BLaER1 (cell line): ENCODE data around the gene TOGARAM1.

Experiments
- H3K27ac ChIP-seq: shearing (Covaris generic); formaldehyde crosslinking; 2 replicates; pipeline ENCODE4 v1.8.1; 2022
- H3K27me3 ChIP-seq: shearing (Covaris generic); formaldehyde crosslinking; 2 replicates; pipeline ENCODE4 v1.8.1; 2022
- H3K36me3 ChIP-seq: shearing (Covaris generic); formaldehyde crosslinking; 2 replicates; pipeline ENCODE4 v1.8.1; 2022
- H3K4me1 ChIP-seq: shearing (Covaris generic); formaldehyde crosslinking; 2 replicates; pipeline ENCODE4 v1.8.1; 2022
- H3K4me2 ChIP-seq: shearing (Covaris generic); formaldehyde crosslinking; 2 replicates; pipeline ENCODE4 v1.8.1; 2022
- H3K4me3 ChIP-seq: shearing (Covaris generic); formaldehyde crosslinking; 2 replicates; pipeline ENCODE4 v1.8.1; 2022
- H3K9ac ChIP-seq: shearing (Covaris generic); formaldehyde crosslinking; 2 replicates; pipeline ENCODE4 v1.8.1; 2022
- H3K9me3 ChIP-seq: shearing (Covaris generic); formaldehyde crosslinking; 2 replicates; pipeline ENCODE4 v1.8.1; 2022
- H4K20me1 ChIP-seq: shearing (Covaris generic); formaldehyde crosslinking; 2 replicates; pipeline ENCODE4 v1.8.1; 2022
- Cebpa-rat ChIP-seq: shearing (Covaris generic); IDR thresholded peaks from 2 replicates; pipeline ENCODE4 v1.8.1; 2022

TOGARAM1 gene

DNA sequence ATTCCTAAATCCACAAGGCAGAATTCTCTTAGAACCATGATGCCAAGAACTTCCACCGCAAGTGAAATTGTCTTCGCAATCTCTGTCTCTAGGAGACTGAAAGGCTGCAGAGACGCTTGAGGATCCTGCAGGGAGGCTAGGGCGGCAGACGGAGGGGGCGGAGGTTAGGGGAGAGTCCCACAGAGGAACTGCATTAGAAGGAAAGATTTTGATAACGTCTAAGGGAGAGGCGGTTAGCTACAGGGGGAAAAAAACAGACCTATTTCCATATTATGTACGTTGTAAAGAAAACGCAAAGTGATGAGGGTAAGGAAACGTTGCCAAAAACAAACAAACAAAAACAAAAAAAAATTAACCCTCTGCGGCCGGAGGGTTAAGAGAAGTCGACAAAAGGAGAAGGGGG is 838 bp upstream of the TOGARAM1 start:
- Histone ChIP-seq H3K9me3 (peaks cover 37% of the 10 kb centered on the region), H3K27ac (peak overlapping the region; percentile 77), H3K36me3 (peaks cover 12% of the 10 kb centered on the region), H3K27me3 (no peaks in the 10 kb centered on the region), H3K4me2 (peak overlapping the region; percentile 92), H3K4me1 (peaks cover 43% of the 10 kb centered on the region), H3K4me3 (peak overlapping the region; percentile 77), H4K20me1 (peaks cover 30% of the 10 kb centered on the region), H3K9ac (peak overlapping the region; percentile 84)
- TF ChIP-seq Cebpa-rat = no peak

DNA sequence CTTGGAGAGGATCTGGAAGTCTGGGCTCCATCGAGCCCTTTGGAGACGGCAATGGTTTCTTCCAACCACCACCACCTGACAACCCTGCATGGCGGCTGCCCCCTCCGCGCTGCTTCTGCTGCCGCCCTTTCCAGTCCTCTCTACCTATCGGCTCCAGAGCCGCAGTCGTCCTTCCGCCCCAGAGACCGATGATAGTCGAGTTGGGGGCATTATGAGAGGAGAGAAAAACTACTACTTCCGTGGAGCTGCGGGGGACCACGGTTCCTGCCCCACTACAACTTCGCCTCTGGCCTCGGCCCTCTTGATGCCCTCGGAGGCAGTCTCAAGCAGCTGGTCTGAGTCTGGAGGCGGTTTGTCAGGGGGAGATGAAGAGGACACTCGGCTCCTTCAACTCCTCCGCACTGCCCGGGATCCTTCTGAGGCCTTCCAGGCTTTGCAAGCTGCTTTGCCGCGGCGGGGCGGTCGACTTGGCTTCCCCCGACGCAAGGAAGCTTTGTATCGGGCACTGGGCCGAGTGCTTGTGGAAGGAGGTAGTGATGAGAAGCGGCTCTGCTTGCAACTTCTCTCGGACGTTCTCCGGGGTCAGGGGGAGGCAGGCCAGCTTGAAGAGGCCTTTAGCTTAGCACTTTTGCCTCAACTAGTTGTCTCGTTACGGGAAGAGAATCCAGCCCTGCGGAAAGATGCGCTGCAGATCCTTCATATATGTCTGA is 499 bp downstream of the TOGARAM1 start:
- H3K9ac ChIP-seq = peak overlapping the region; percentile 72
- H3K9me3 ChIP-seq = peaks cover 51% of the 10 kb centered on the region
- H3K27me3 ChIP-seq = no peaks in the 10 kb centered on the region
- H3K36me3 ChIP-seq = peaks cover 13% of the 10 kb centered on the region; the same call in 1 of the 2 replicates
- H3K4me1 ChIP-seq = peaks cover 56% of the 10 kb centered on the region
- H3K4me3 ChIP-seq = peak overlapping the region; percentile 77
- peaks cover 20% of the 10 kb centered on the region for H4K20me1 ChIP-seq
- H3K4me2 ChIP-seq = peak overlapping the region; percentile 92
- TF ChIP-seq Cebpa-rat = no peak
- peak overlapping the region; percentile 74 for H3K27ac ChIP-seq

DNA sequence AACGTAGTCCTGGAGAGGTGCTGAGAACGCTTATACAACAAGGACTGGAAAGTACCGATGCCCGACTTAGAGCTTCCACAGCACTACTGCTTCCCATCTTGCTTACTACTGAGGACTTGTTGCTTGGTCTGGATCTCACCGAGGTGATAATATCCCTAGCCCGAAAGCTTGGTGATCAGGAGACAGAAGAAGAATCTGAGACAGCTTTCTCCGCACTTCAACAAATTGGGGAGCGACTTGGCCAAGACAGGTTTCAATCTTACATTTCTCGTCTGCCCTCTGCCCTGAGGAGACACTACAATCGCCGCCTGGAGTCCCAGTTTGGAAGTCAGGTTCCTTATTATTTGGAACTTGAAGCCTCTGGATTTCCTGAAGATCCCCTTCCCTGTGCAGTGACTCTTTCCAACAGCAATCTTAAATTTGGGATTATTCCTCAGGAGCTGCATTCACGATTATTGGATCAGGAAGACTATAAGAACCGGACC is 1.1 kb downstream of the TOGARAM1 start:
- peaks cover 13% of the 10 kb centered on the region; the same call in 1 of the 2 replicates for H3K36me3 ChIP-seq
- H4K20me1 ChIP-seq = peaks cover 16% of the 10 kb centered on the region
- peaks cover 57% of the 10 kb centered on the region for H3K9me3 ChIP-seq
- peak overlapping the region; percentile 92 for H3K4me2 ChIP-seq
- H3K9ac ChIP-seq = no peak overlapping the region
- H3K27me3 ChIP-seq = no peaks in the 10 kb centered on the region
- H3K4me3 ChIP-seq = peak overlapping the region; percentile 77
- no peak overlapping the region for H3K27ac ChIP-seq
- TF ChIP-seq Cebpa-rat = no peak
- H3K4me1 ChIP-seq = peaks cover 59% of the 10 kb centered on the region

DNA sequence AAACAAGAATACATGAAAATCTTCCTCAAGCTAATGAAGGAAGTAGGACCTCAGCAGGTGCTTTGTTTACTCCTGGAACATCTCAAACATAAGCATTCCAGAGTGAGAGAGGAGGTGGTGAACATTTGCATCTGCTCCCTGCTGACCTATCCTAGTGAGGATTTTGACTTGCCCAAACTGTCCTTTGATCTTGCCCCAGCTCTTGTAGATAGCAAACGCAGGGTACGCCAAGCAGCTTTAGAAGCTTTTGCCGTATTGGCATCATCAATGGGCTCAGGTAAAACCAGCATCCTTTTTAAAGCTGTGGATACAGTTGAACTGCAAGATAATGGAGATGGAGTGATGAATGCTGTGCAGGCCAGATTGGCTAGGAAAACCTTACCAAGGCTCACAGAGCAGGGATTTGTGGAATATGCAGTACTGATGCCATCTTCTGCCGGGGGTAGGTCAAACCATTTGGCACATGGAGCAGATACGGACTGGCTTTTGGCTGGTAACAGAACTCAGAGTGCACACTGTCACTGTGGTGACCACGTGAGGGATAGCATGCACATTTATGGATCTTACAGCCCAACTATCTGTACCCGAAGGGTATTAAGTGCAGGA is 1.9 kb downstream of the TOGARAM1 start:
- no peak for TF ChIP-seq Cebpa-rat
- Histone ChIP-seq H3K36me3 (peaks cover 18% of the 10 kb centered on the region; the same call in 1 of the 2 replicates), H3K27ac (no peak overlapping the region), H3K4me3 (peak overlapping the region; percentile 77), H3K9me3 (peaks cover 65% of the 10 kb centered on the region), H3K4me2 (peak overlapping the region; percentile 92), H4K20me1 (peaks cover 14% of the 10 kb centered on the region), H3K9ac (no peak overlapping the region), H3K27me3 (no peaks in the 10 kb centered on the region), H3K4me1 (peaks cover 59% of the 10 kb centered on the region)

DNA sequence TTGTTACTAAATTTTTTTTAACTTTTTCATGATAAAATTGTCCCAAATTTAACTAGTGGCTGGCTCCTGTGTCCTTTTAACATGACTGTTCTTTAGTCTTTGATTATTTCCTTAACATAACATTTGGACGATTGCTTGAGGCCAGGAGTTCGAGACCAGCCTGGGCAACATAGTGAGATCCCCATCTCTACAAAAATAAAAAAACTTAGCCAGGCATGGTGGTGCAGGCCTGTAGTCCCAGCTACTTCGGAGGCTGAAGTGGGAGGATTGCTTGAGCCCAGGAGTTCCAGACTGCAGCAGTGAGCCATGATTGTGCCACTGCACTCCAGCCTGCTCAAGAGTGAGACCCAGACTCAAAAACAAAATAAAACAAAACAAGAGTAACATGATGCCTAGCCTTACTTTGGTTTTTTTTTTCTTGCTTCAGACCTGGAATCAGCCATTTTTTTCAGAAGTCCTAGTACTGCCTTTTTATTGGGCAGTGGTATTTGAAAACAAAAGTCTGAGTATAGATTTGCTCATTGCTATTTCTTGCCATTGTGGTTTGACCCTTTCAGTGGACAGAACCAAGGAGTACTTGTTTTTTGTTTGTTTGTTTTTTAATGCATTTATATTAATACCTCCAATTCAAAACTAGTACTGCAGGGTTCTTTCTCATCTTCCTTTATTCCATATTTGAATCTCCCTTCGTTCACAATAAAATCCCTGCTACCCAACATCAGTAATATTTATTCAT is 4.8 kb downstream of the TOGARAM1 start:
- H3K9me3 ChIP-seq = peaks cover 92% of the 10 kb centered on the region
- peak overlapping the region; percentile 57 for H3K4me2 ChIP-seq
- no peaks in the 10 kb centered on the region for H4K20me1 ChIP-seq
- no peak overlapping the region for H3K27ac ChIP-seq
- H3K9ac ChIP-seq = no peak overlapping the region
- TF ChIP-seq Cebpa-rat = no peak
- H3K36me3 ChIP-seq = peaks cover 28% of the 10 kb centered on the region; the same call in 1 of the 2 replicates
- peaks cover 40% of the 10 kb centered on the region for H3K4me1 ChIP-seq
- H3K4me3 ChIP-seq = peak overlapping the region; percentile 38; the same call in 1 of the 2 replicates
- H3K27me3 ChIP-seq = no peaks in the 10 kb centered on the region

DNA sequence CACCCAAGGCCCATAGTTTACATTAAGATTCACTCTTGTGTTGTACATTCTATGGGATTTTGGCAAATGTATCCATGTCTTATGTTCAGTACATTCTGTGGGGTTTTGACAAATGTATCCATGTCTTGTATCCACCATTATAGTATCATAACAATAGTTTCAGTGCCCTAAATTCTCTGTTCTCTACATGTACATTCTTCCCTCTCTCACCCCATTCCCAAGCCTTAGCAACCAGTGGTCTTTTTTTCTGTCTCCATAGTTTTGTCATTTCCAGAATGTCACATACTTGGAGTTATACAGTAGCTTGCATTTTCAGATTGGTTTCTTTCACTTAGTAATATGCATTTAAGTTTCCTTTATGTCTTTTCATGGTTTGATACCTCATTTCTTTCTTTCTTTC is 6.7 kb downstream of the TOGARAM1 start:
- peaks cover 82% of the 10 kb centered on the region for H3K9me3 ChIP-seq
- H3K36me3 ChIP-seq = peaks cover 29% of the 10 kb centered on the region; the same call in 1 of the 2 replicates
- H3K4me3 ChIP-seq = no peak overlapping the region
- no peak overlapping the region for H3K9ac ChIP-seq
- H3K4me2 ChIP-seq = no peak overlapping the region
- H3K27ac ChIP-seq = no peak overlapping the region
- no peaks in the 10 kb centered on the region for H3K27me3 ChIP-seq
- H3K4me1 ChIP-seq = peaks cover 30% of the 10 kb centered on the region
- H4K20me1 ChIP-seq = no peaks in the 10 kb centered on the region
- no peak for TF ChIP-seq Cebpa-rat

DNA sequence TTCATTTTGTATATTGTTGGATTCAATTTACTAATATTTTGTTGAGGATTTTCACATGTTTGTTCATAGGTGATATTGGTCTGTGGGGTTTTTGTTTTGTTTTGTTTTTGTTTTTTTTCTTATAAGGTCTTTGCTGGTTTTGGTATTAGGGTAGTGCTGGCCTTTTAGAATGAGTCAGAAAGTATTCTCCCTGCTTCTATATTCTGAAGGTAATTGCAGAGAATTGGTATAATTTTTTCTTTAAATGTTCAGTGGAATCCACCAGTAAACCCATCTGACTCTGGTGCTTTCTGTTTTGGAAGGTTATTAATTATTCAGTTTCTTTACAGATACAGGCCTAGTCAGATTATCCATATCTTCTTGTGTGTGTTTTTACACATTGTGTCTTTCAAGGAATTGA is 8.9 kb downstream of the TOGARAM1 start:
- H3K27ac ChIP-seq = no peak overlapping the region
- H3K9me3 ChIP-seq = peaks cover 64% of the 10 kb centered on the region
- no peak for TF ChIP-seq Cebpa-rat
- no peaks in the 10 kb centered on the region for H3K27me3 ChIP-seq
- peaks cover 18% of the 10 kb centered on the region for H3K4me1 ChIP-seq
- H4K20me1 ChIP-seq = no peaks in the 10 kb centered on the region
- no peak overlapping the region for H3K4me3 ChIP-seq
- peaks cover 24% of the 10 kb centered on the region; the same call in 1 of the 2 replicates for H3K36me3 ChIP-seq
- no peak overlapping the region for H3K9ac ChIP-seq
- H3K4me2 ChIP-seq = no peak overlapping the region

DNA sequence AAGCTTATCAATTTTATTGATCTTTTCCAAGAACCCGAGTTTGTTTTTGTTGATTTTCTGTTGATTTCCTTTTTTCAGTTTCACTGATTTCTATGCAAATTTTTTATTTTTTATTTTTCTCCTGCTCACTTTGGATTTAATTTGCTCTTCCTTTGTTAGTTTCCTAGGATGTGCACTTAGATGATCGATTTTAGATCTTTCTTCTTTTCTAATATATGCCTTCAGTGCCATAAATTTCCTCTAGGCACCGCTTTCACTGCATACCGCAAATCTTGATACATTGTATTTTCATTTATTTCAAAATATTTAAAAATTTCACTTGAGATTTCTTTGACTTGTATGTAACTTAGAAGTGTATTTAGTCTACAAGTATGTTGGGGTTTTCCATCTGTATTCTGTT is 9.5 kb downstream of the TOGARAM1 start:
- peaks cover 24% of the 10 kb centered on the region; the same call in 1 of the 2 replicates for H3K36me3 ChIP-seq
- TF ChIP-seq Cebpa-rat = no peak
- H3K9me3 ChIP-seq = peaks cover 59% of the 10 kb centered on the region
- no peak overlapping the region for H3K4me3 ChIP-seq
- no peak overlapping the region for H3K4me2 ChIP-seq
- H3K4me1 ChIP-seq = peaks cover 13% of the 10 kb centered on the region
- no peaks in the 10 kb centered on the region for H4K20me1 ChIP-seq
- H3K27ac ChIP-seq = no peak overlapping the region
- H3K27me3 ChIP-seq = no peaks in the 10 kb centered on the region
- H3K9ac ChIP-seq = no peak overlapping the region

DNA sequence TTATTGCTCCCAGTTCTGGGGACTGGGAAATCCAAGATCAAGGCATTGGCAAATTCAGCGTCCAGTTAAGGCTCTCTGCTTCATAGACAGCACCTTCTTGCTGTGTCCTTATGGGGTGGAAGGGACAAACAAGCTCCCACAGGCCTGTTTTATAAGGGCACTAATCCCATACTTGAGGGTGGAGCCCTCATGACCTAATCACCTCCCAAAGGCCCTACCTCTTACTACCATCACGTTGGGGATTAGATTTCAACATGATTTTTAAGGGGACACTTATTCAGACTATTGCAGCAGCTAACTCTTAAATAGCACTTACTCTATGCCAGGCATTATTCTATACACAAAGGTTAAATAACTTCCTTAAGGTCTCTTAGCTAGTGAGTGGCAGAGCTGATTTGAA is 17.3 kb downstream of the TOGARAM1 start:
- no peak overlapping the region for H3K27ac ChIP-seq
- no peak overlapping the region for H3K4me3 ChIP-seq
- H3K4me1 ChIP-seq = no peaks in the 10 kb centered on the region
- no peak for TF ChIP-seq Cebpa-rat
- no peaks in the 10 kb centered on the region for H3K36me3 ChIP-seq
- no peak overlapping the region for H3K4me2 ChIP-seq
- H3K9me3 ChIP-seq = no peaks in the 10 kb centered on the region; the same call in 1 of the 2 replicates
- no peak overlapping the region for H3K9ac ChIP-seq
- no peaks in the 10 kb centered on the region for H3K27me3 ChIP-seq
- peaks cover 7% of the 10 kb centered on the region; the same call in 1 of the 2 replicates for H4K20me1 ChIP-seq
